SH-SY5Y (cell line): Measurements from ENCODE around the gene SURF6.

Source experiments
- GATA2 ChIP-seq: IDR thresholded peaks from 2 replicates; pipeline ENCODE4 v1.6.1; 2011; ENCODE audit warnings: mild to moderate bottlenecking, low read depth, low read length
- GATA3 ChIP-seq: IDR thresholded peaks from 2 replicates; pipeline ENCODE4 v1.6.1; 2011; ENCODE audit warnings: low read depth, mild to moderate bottlenecking, low read length, moderate library complexity

- TF ChIP-seq GATA3, result no peak
- no peak for TF ChIP-seq GATA2
Measured at GRCh38 chr9:133304158-133304470, 31.9 kb downstream of the SURF6 start.
